ENCODE data around the gene TBC1D1.

- TF ChIP-seq MYNN (tag by site-specific recombination; IDR thresholded peaks at IDR 0.05; ENCODE audit: borderline replicate concordance) (no peak), ZNF580 (tag by site-specific recombination; IDR thresholded peaks at IDR 0.05) (no peak), CTCF (tag by site-specific recombination; IDR thresholded peaks at IDR 0.05) (no peak)
Measured at GRCh38 chr4:38117591-38117990, 226.7 kb downstream of the TBC1D1 start.
